NB4 (cell line): Measurements from ENCODE around the gene MCF2.

Source experiments
- DNase-seq: peaks from one replicate; pipeline ENCODE4 v3.0.0; 2010; ENCODE audit warnings: low read depth
- H3K4me3 ChIP-seq: one replicate; pipeline ENCODE4 v1.5.1; 2011; ENCODE audit warnings: mild to moderate bottlenecking, low read depth, low read length, moderate library complexity
- CTCF ChIP-seq: IDR thresholded peaks from one replicate; pipeline ENCODE4 v1.5.1; 2012; ENCODE audit warnings: low read depth, low read length
- MAX ChIP-seq: IDR thresholded peaks from 2 replicates; pipeline ENCODE4 v1.6.1; 2011; ENCODE audit warnings: low read depth, low read length
- MYC ChIP-seq: IDR thresholded peaks from 2 replicates; pipeline ENCODE4 v1.6.1; 2011; ENCODE audit warnings: low read depth, low read length
- POLR2A ChIP-seq: IDR thresholded peaks from 2 replicates; pipeline ENCODE4 v1.6.1; 2011; ENCODE audit warnings: mild to moderate bottlenecking; ENCODE audit not compliant: insufficient read length; ENCODE audit errors: extremely low read depth

MCF2 gene

DNA sequence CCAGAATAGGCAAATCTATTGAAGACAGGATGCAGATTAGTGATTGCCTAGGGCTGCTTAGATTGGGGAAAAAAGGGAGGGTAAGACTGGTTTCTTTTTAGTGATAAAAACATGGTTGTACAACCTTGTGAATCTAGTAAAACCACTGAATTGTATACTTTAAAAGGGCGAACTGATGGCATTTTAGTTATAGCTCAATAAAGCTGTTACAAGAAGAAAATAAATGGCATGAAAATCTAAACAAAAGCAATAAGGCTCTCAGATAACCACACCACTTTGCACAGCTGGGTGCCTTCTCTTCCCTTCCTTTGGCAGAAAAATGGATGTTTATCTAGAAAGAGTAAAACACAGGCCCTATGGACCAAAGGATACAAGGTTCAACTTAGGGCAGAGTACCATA lies 107.9 kb downstream of the MCF2 start:
- no peak for DNase-seq
- H3K4me3 ChIP-seq: no peak overlapping the region
- no peak for TF ChIP-seq CTCF
- no peak for TF ChIP-seq MAX
- TF ChIP-seq POLR2A: no peak
- no peak for TF ChIP-seq MYC

DNA sequence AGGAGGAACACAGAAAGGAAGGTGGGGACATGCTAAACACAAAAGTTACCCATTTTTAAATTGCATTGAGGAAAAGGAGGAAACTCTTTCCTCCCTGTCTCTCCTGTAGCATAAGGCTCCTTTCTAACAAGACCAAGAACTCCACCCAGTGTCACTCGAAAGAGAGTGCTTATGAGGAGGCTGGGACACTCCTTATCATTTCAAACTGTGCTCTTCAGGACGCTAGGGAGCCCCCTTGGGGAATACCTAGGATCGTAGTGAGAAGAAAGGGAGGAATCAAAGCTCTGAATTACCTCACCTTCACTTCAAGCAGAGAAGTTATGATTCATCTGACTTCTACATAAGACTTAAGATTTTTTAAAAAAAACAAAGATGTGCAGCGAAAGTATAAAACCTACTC lies 111.9 kb downstream of the MCF2 start:
- no peak overlapping the region for H3K4me3 ChIP-seq
- TF ChIP-seq POLR2A: no peak
- no peak for TF ChIP-seq CTCF
- TF ChIP-seq MAX: no peak
- TF ChIP-seq MYC: no peak
- no peak for DNase-seq

GRCh38 chrX:139585613-139586012 lies 122.4 kb downstream of the MCF2 start:
- no peak for TF ChIP-seq MYC
- no peak for TF ChIP-seq MAX
- TF ChIP-seq CTCF: no peak
- no peak for TF ChIP-seq POLR2A
- H3K4me3 ChIP-seq: no peak overlapping the region
- no peak for DNase-seq

GRCh38 chrX:139581068-139581467 lies 126.9 kb downstream of the MCF2 start:
- no peak overlapping the region for H3K4me3 ChIP-seq
- no peak for TF ChIP-seq POLR2A
- no peak for TF ChIP-seq CTCF
- no peak for TF ChIP-seq MYC
- TF ChIP-seq MAX: no peak
- no peak for DNase-seq

DNA sequence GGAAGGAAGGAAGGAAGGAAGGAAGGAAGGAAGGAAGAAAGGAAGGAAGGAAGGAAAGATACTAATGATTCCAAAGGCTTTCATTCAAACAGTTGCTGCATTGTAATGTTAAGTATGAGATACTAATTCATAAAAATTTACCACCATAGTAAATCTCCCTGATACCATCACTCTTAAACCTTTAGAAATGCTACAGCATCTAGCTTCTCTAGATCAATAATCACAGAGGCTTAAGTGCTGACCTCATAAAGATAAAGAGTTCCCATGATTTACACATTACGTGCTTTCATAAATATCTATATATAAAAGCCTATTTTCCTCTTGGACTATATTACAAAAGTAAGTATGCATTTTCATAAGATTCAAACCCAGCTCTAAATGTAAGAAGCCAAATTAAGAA lies 141.0 kb downstream of the MCF2 start:
- TF ChIP-seq POLR2A (no peak), MYC (no peak), MAX (no peak), CTCF (no peak)
- DNase-seq: no peak
- no peak overlapping the region for H3K4me3 ChIP-seq

DNA sequence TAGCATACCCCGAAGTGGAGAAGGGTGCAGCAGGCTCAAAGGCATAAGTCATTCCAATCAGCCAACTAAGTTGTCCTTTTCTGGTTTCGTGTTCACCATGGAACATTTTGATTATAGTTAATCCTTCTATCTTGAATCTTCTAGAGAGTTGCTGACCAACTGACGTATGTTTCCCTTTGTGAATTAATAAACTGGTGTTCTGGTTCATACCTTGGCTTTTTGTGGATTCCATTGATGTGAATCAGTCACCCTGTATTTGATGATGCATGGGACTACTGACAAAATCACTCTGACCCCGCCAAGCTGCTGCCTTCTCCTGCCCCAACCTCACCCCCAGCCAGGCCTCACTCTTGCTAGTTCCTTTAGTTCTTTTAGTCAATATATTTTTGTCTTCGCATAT lies 144.7 kb downstream of the MCF2 start:
- H3K4me3 ChIP-seq: no peak overlapping the region
- DNase-seq: no peak
- TF ChIP-seq MYC (no peak), POLR2A (no peak), MAX (no peak), CTCF (no peak)
